Pancreas (tissue), 10 donors: ENCODE measurements around the gene OBSCN. TPM values are rescaled to one million over a fixed set of nuclear protein-coding genes. Genes with fewer than 3 reads are reported as not detected.

Experiments used
- ATAC-seq, 4 donors: fragments of 200-7000 bp; cut with Tn5 transposase; one replicate each; pipeline versions ENCODE4 v1.8.0 to v1.9.1; 2020; ENCODE audit warnings: mild to moderate bottlenecking in 4 of 4, moderate library complexity in 4 of 4
- DNase-seq, 6 donors: peaks; one replicate each; pipeline ENCODE4 v3.0.0-alpha.2; 2020
- FAIRE-seq: peaks from 2 replicates; lab custom pipeline; 2012; peaks lifted over from hg19 to GRCh38; lab: Jason Lieb, UNC
- H3K27ac ChIP-seq, 4 donors: fragments of 200-600 bp; sonication (generic); 1 replicate in 3 of 4; 2 replicates in 1 of 4; pipeline versions ENCODE4 v1.5.0 to v1.8.0; 2020
- H3K27me3 ChIP-seq, 4 donors: fragments of 200-600 bp; one replicate each; pipeline ENCODE4 v1.8.0; 2021
- H3K36me3 ChIP-seq, 3 donors: fragments of 200-600 bp; sonication (generic) in 1 of 3; one replicate each; pipeline versions ENCODE4 v1.5.0 to v1.8.0; 2020 to 2021
- H3K4me1 ChIP-seq, 3 donors: fragments of 200-600 bp; one replicate each; pipeline ENCODE4 v1.8.0; 2021
- H3K4me3 ChIP-seq, 4 donors: fragments of 200-600 bp; sonication (generic) in 2 of 4; one replicate each; pipeline versions ENCODE4 v1.5.0 to v1.8.0; 2020 to 2021
- H3K9me3 ChIP-seq, 4 donors: fragments of 200-600 bp; one replicate each; pipeline ENCODE4 v1.8.0; 2021
- CTCF ChIP-seq, 4 donors: fragments of 200-600 bp; sonication (generic) in 3 of 4; IDR thresholded peaks; one replicate each; pipeline versions ENCODE4 v1.5.0 to v1.8.0; 2021; ENCODE audit warnings: antibody characterized with exemption in 4 of 4
- WGBS, 2 donors: extraction: QIAGEN DNeasy Blood & Tissue Kit; methylation state at CpG; one replicate each; pipeline ENCODE4 v1.1.7; 2013; 5-methylcytosine and 5-hydroxymethylcytosine counted together
- intact Hi-C, 3 donors: fragments of 100-400 bp; cut with DNase I; formaldehyde crosslinking; loops; one replicate each; pipeline versions ENCODE4 v1.11.1 to v1.14.2; 2022
- polyA plus RNA-seq, 2 donors: library from polyadenylated mRNA; stranded (reverse); fragments of 200-250 nt; gene quantifications; one replicate each; pipeline ENCODE4 v1.2.3, GENCODE V29; 2013
- total RNA-seq, 6 donors: library from RNA; stranded (reverse); fragmentation: NEBNext Ultra II Directional in 4 of 6; extraction: Animal tissue kit (Norgen Biotek cat#: 25700) in 4 of 6; gene quantifications; one replicate each; pipeline versions ENCODE4 v1.2.1 to v1.2.4, GENCODE V29; 2021 to 2023
- donor health status: healthy with polysubstance abuse.
- donor health status: DM: no; HTN: no; CAD: no; lungs with moderate emphysema.
- donor health status: DM: no; HTN: no; CAD: no.
- donor health status: control.
- donor health status: control.
- donor health status: Bipolar disorder and iron deficiency.
- donor health status: DM: yes; HTN: yes; CAD: no.
- donor health status: DM: no; HTN: no; CAD: no.
- donor health status: DM: no; HTN: no; CAD: no.
- donor health status: DM: yes; HTN: yes; CAD: no.

OBSCN gene
- total and polyA plus RNA-seq, 8 donors, result 7.9 to 61.4 (median 11.3) TPM

GRCh38 chr1:228190182-228190581 is 17.7 kb upstream of the OBSCN start:
- DNase-seq, result no peak
- TF ChIP-seq CTCF (IDR thresholded peaks at IDR 0.05), result no peak
- no peaks in the 10 kb centered on the region for H3K9me3 ChIP-seq
- no peak overlapping the region for H3K4me3 ChIP-seq
- WGBS, 2 donors, result 84 to 91% methylated on average over 14 of the region's 14 CpGs
- intact Hi-C loops, result no loop called here
- ATAC-seq, result no peak
- no peak for FAIRE-seq
- no peaks in the 10 kb centered on the region for H3K27me3 ChIP-seq
- H3K4me1 ChIP-seq, result no peaks in the 10 kb centered on the region
- H3K27ac ChIP-seq, result no peak overlapping the region
- H3K36me3 ChIP-seq, result no peaks in the 10 kb centered on the region

- Histone ChIP-seq H3K27ac (no peak overlapping the region), H3K27me3 (no peaks in the 10 kb centered on the region), H3K4me1 (no peaks in the 10 kb centered on the region), H3K9me3 (no peaks in the 10 kb centered on the region), H3K36me3 (no peaks in the 10 kb centered on the region), H3K4me3 (no peak overlapping the region)
- TF ChIP-seq CTCF (IDR thresholded peaks at IDR 0.05), result no peak
- DNase-seq, result no peak
- ATAC-seq, result no peak
- WGBS, 2 donors, result 89 to 91% methylated on average over 5 of the region's 5 CpGs
- intact Hi-C loops, result no loop called here
- no peak for FAIRE-seq
Observed at GRCh38 chr1:228190778-228191177, 17.1 kb upstream of the OBSCN start.

- WGBS, 2 donors, result 75 to 79% methylated on average over 3 of the region's 3 CpGs
- no peaks in the 10 kb centered on the region for H3K27me3 ChIP-seq
- DNase-seq (no peak), ATAC-seq (no peak), FAIRE-seq (no peak)
- H3K27ac ChIP-seq, result no peak overlapping the region
- no peak overlapping the region for H3K4me3 ChIP-seq
- no peak for TF ChIP-seq CTCF (IDR thresholded peaks at IDR 0.05)
- H3K4me1 ChIP-seq, result no peaks in the 10 kb centered on the region
- H3K9me3 ChIP-seq, result no peaks in the 10 kb centered on the region
- intact Hi-C loops, result no loop called here
- no peaks in the 10 kb centered on the region for H3K36me3 ChIP-seq
Observed at GRCh38 chr1:228194436-228194835, 13.4 kb upstream of the OBSCN start.

GRCh38 chr1:228194921-228195812 is 12.7 kb upstream of the OBSCN start:
- intact Hi-C loops, result no loop called here
- TF ChIP-seq CTCF (IDR thresholded peaks at IDR 0.05), result no peak
- WGBS, 2 donors, result 78 to 89% methylated on average over 8 of the region's 8 CpGs
- no peak for ATAC-seq
- Histone ChIP-seq H3K36me3 (no peaks in the 10 kb centered on the region), H3K9me3 (no peaks in the 10 kb centered on the region), H3K27ac (no peak overlapping the region), H3K4me3 (no peak overlapping the region), H3K27me3 (no peaks in the 10 kb centered on the region), H3K4me1 (no peaks in the 10 kb centered on the region)
- no peak for DNase-seq
- no peak for FAIRE-seq

- Histone ChIP-seq H3K4me3 (no peak overlapping the region), H3K4me1 (no peaks in the 10 kb centered on the region), H3K9me3 (no peaks in the 10 kb centered on the region), H3K36me3 (no peaks in the 10 kb centered on the region), H3K27me3 (no peaks in the 10 kb centered on the region), H3K27ac (no peak overlapping the region)
- DNase-seq, result no peak
- intact Hi-C loops, result no loop called here
- 95 to 96% methylated on average over 4 of the region's 4 CpGs for WGBS, 2 donors
- TF ChIP-seq CTCF (IDR thresholded peaks at IDR 0.05), result no peak
- no peak for ATAC-seq
- no peak for FAIRE-seq
Observed at GRCh38 chr1:228197555-228198147, 10.2 kb upstream of the OBSCN start.
